Liver (tissue), 9 donors: Measurements from ENCODE around the gene CYP2A13. TPM values are rescaled to one million over a fixed set of nuclear protein-coding genes. Genes with fewer than 3 reads are reported as not detected.

ENCODE experiments used
- DNase-seq: peaks from one replicate; pipeline ENCODE4 v3.0.0-alpha.2; 2017; ENCODE audit warnings: low spot score
- H3K27ac ChIP-seq, 2 donors: one replicate each; pipeline ENCODE4 v1.7.0; 2013; ENCODE audit warnings: inconsistent platforms in 2 of 2, low read length in 2 of 2, control low read depth in 1 of 2, low read depth in 1 of 2, mild to moderate bottlenecking in 1 of 2
- H3K27me3 ChIP-seq, 4 donors: one replicate each; pipeline versions ENCODE4 v1.6.1 to v1.7.0; 2013; ENCODE audit warnings: low read length in 3 of 4, inconsistent platforms in 1 of 4, mild to moderate bottlenecking in 1 of 4, moderate library complexity in 1 of 4; ENCODE audit not compliant: control insufficient read depth in 4 of 4, insufficient read depth in 4 of 4
- H3K36me3 ChIP-seq, 4 donors: one replicate each; pipeline versions ENCODE4 v1.6.1 to v1.7.0; 2013; ENCODE audit warnings: low read length in 3 of 4, mild to moderate bottlenecking in 3 of 4, low read depth in 1 of 4, moderate library complexity in 1 of 4; ENCODE audit not compliant: control insufficient read depth in 4 of 4, insufficient read depth in 3 of 4
- H3K4me1 ChIP-seq, 4 donors: one replicate each; pipeline versions ENCODE4 v1.6.1 to v1.7.0; 2013; ENCODE audit warnings: low read length in 3 of 4, mild to moderate bottlenecking in 3 of 4, moderate library complexity in 1 of 4; ENCODE audit not compliant: control insufficient read depth in 4 of 4, insufficient read depth in 4 of 4
- H3K4me3 ChIP-seq, 3 donors: one replicate each; pipeline versions ENCODE4 v1.6.1 to v1.7.0; 2013; ENCODE audit warnings: low read length in 3 of 3, control low read depth in 1 of 3, low read depth in 1 of 3, mild to moderate bottlenecking in 1 of 3
- H3K9ac ChIP-seq, 2 donors: one replicate each; pipeline ENCODE4 v1.7.0; 2013; ENCODE audit warnings: low read length in 2 of 2, mild to moderate bottlenecking in 2 of 2, moderate library complexity in 2 of 2, control low read depth in 1 of 2, low read depth in 1 of 2
- H3K9me3 ChIP-seq, 4 donors: one replicate each; pipeline versions ENCODE4 v1.6.1 to v1.7.0; 2013; ENCODE audit warnings: low read length in 3 of 4; ENCODE audit not compliant: control insufficient read depth in 4 of 4
- FOXA1 ChIP-seq: IDR thresholded peaks from 2 replicates; pipeline ENCODE4 v1.6.1; 2016; ENCODE audit warnings: antibody characterized with exemption
- FOXA2 ChIP-seq: IDR thresholded peaks from 2 replicates; pipeline ENCODE4 v1.6.1; 2016; ENCODE audit warnings: antibody characterized with exemption
- GABPA ChIP-seq, 2 donors: IDR thresholded peaks in 1 of 2; conservative IDR thresholded peaks in 1 of 2; 2 replicates each; pipeline ENCODE4 v1.6.1; 2016; ENCODE audit warnings: antibody characterized with exemption in 2 of 2, mild to moderate bottlenecking in 1 of 2, moderate library complexity in 1 of 2
- HNF4A ChIP-seq, 2 donors: conservative IDR thresholded peaks; 2 replicates each; pipeline ENCODE4 v1.6.1; 2016; ENCODE audit warnings: antibody characterized with exemption in 2 of 2, mild to moderate bottlenecking in 2 of 2
- HNF4G ChIP-seq: IDR thresholded peaks from 2 replicates; pipeline ENCODE4 v1.6.1; 2016; ENCODE audit warnings: antibody characterized with exemption
- NR2F2 ChIP-seq: IDR thresholded peaks from 2 replicates; pipeline ENCODE4 v1.6.1; 2016; ENCODE audit warnings: antibody characterized with exemption
- RAD21 ChIP-seq, 2 donors: IDR thresholded peaks; 2 replicates each; pipeline ENCODE4 v1.6.1; 2016; ENCODE audit warnings: antibody characterized with exemption in 2 of 2, mild to moderate bottlenecking in 2 of 2
- REST ChIP-seq: IDR thresholded peaks from 2 replicates; pipeline ENCODE4 v1.6.1; 2016; ENCODE audit warnings: antibody characterized with exemption, mild to moderate bottlenecking
- WGBS: extraction: QIAGEN DNeasy Blood & Tissue Kit; methylation state at CpG from one replicate; pipeline ENCODE4 v1.1.7; 2013; 5-methylcytosine and 5-hydroxymethylcytosine counted together
- polyA plus RNA-seq, 2 donors: library from polyadenylated mRNA; stranded (reverse) in 1 of 2; unstranded in 1 of 2; fragments of 200-250 nt in 1 of 2; fragments of >200 nt in 1 of 2; fragmentation: Nextera tagmentation in 1 of 2; extraction: Ambion mirVana in 1 of 2; gene quantifications; one replicate each; pipeline versions ENCODE4 v1.2.1 to v1.2.3, GENCODE V29; 2013 to 2015
- total RNA-seq, 2 donors: library from RNA; depleted of rRNA; stranded (reverse); fragments of >200 nt; gene quantifications; one replicate each; pipeline ENCODE4 v1.2.3, GENCODE V29; 2014
- TF ChIP-seq, protein P1 (sequence below): IDR thresholded peaks from 2 replicates; pipeline ENCODE4 v1.6.1; 2016; ENCODE audit warnings: antibody characterized with exemption
- TF ChIP-seq, protein P2 (sequence below): IDR thresholded peaks from 2 replicates; pipeline ENCODE4 v1.6.1; 2016; ENCODE audit warnings: antibody characterized with exemption
- TF ChIP-seq, protein P3 (sequence below): fragments of 150-350 bp; IDR thresholded peaks from 2 replicates; pipeline ENCODE4 v1.5.1; 2017; ENCODE audit warnings: improper control_type of control experiment, low read depth, low read length; ENCODE audit not compliant: missing input control
- donor health status: healthy.
- donor health status: healthy.
- donor health status: healthy.
- donor health status: healthy.
- donor health status: healthy.

CYP2A13 gene
- total and polyA plus RNA-seq, 4 donors = 0.08 to 0.16 TPM; not detected in 2

DNA sequence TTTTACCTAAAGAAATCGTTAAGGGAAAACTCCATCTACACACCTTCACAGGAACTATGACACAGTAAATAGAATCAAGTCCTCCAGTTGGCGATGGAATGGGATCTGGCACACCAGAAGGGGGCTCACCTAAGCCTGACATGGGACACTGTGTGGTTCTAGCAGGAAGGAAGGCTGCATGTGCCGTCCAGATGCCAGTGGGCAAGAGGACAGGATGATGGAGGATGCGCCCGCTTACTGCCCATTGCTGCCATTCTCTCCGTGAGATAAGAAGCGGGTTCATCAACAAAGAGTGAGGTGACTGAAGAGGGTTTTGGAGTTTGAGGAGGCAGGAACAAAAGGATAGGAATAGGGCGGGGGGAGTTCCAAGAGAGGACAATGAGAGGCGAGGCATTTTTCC is 23.0 kb downstream of the CYP2A13 start:
- WGBS = 91% methylated on average over 9 of the region's 9 CpGs
- TF ChIP-seq GABPA (IDR thresholded peaks at IDR 0.05 in 1 of 2, conservative IDR thresholded peaks at IDR 0.05 in 1 of 2) (no peak), NR2F2 (no peak), HNF4G (no peak), RAD21 (IDR thresholded peaks at IDR 0.05) (no peak), HNF4A (conservative IDR thresholded peaks at IDR 0.05) (no peak), FOXA1 (no peak), FOXA2 (no peak), REST (no peak)
- TF ChIP-seq, protein P1, sequence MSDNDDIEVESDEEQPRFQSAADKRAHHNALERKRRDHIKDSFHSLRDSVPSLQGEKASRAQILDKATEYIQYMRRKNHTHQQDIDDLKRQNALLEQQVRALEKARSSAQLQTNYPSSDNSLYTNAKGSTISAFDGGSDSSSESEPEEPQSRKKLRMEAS = no peak
- TF ChIP-seq, protein P2, sequence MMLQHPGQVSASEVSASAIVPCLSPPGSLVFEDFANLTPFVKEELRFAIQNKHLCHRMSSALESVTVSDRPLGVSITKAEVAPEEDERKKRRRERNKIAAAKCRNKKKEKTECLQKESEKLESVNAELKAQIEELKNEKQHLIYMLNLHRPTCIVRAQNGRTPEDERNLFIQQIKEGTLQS = no peak
- TF ChIP-seq, protein P3, sequence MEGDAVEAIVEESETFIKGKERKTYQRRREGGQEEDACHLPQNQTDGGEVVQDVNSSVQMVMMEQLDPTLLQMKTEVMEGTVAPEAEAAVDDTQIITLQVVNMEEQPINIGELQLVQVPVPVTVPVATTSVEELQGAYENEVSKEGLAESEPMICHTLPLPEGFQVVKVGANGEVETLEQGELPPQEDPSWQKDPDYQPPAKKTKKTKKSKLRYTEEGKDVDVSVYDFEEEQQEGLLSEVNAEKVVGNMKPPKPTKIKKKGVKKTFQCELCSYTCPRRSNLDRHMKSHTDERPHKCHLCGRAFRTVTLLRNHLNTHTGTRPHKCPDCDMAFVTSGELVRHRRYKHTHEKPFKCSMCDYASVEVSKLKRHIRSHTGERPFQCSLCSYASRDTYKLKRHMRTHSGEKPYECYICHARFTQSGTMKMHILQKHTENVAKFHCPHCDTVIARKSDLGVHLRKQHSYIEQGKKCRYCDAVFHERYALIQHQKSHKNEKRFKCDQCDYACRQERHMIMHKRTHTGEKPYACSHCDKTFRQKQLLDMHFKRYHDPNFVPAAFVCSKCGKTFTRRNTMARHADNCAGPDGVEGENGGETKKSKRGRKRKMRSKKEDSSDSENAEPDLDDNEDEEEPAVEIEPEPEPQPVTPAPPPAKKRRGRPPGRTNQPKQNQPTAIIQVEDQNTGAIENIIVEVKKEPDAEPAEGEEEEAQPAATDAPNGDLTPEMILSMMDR = no peak

GRCh38 chr19:41111750-41112295 is 23.6 kb downstream of the CYP2A13 start:
- Histone ChIP-seq H3K4me3 (no peak overlapping the region), H3K4me1 (no peaks in the 10 kb centered on the region), H3K27ac (no peak overlapping the region), H3K9me3 (no peaks in the 10 kb centered on the region), H3K9ac (no peak overlapping the region), H3K36me3 (no peaks in the 10 kb centered on the region), H3K27me3 (peaks cover 0 to 3% (median 0%) of the 10 kb centered on the region in 4 donors)
- no peak for DNase-seq
- 96% methylated on average over 5 of the region's 5 CpGs for WGBS
- TF ChIP-seq RAD21 (IDR thresholded peaks at IDR 0.05) (no peak), HNF4G (no peak)
- TF ChIP-seq, protein P2 = no peak
- TF ChIP-seq, protein P1 = no peak

More for the DNA sequence above, 23.0 kb downstream of the CYP2A13 start:
- DNase-seq = no peak
- Histone ChIP-seq H3K27me3 (peaks cover 0 to 3% (median 0%) of the 10 kb centered on the region in 4 donors), H3K4me1 (no peaks in the 10 kb centered on the region), H3K36me3 (no peaks in the 10 kb centered on the region), H3K9ac (no peak overlapping the region), H3K9me3 (no peaks in the 10 kb centered on the region), H3K27ac (no peak overlapping the region), H3K4me3 (no peak overlapping the region)
